Cardiac muscle cell (in vitro differentiated cells and primary cell): ENCODE data around the gene ST8SIA4. TPM values are rescaled to one million over a fixed set of nuclear protein-coding genes. Genes with fewer than 3 reads are reported as not detected.

Experiments used
- DNase-seq, 2 donors: peaks; one replicate each; pipeline versions ENCODE4 v3.0.0 to v3.0.0-alpha.2; 2010 to 2017; ENCODE audit warnings: low read depth in 1 of 2, low spot score in 1 of 2
- H3K27ac ChIP-seq: fragments of 200-600 bp; sonication (generic); 2 replicates; pipeline ENCODE4 v1.5.1; 2016
- H3K27me3 ChIP-seq: fragments of 200-600 bp; sonication (generic); 2 replicates; pipeline ENCODE4 v1.6.0; 2016; ENCODE audit warnings: control low read depth
- H3K36me3 ChIP-seq: fragments of 200-600 bp; sonication (generic); 2 replicates; pipeline ENCODE4 v1.5.1; 2016; ENCODE audit warnings: control low read depth
- H3K4me1 ChIP-seq: fragments of 200-600 bp; sonication (generic); 2 replicates; pipeline ENCODE4 v1.8.1; 2017; ENCODE audit warnings: low read depth, mild to moderate bottlenecking, mixed run types
- H3K4me3 ChIP-seq: fragments of 200-600 bp; sonication (generic); 2 replicates; pipeline ENCODE4 v1.5.1; 2016; ENCODE audit warnings: mild to moderate bottlenecking
- H3K9me3 ChIP-seq: fragments of 200-600 bp; sonication (generic); 2 replicates; pipeline ENCODE4 v1.5.1; 2017; ENCODE audit warnings: low read depth, mild to moderate bottlenecking, control low read depth
- polyA plus RNA-seq: library from polyadenylated mRNA; unstranded; fragments of >200 nt; fragmentation: Nextera tagmentation; extraction: Ambion mirVana; gene quantifications from 2 replicates; pipeline ENCODE4 v1.2.1, GENCODE V29; 2016
- total RNA-seq: library from RNA; depleted of rRNA; stranded (reverse); fragments of >200 nt; gene quantifications from 2 replicates; pipeline ENCODE4 v1.2.3, GENCODE V29; 2016
- TF ChIP-seq, protein P1 (sequence below): IDR thresholded peaks from 2 replicates; pipeline ENCODE4 v1.5.1; 2012; ENCODE audit warnings: low read depth, mild to moderate bottlenecking, low read length

Gene ST8SIA4
- total and polyA plus RNA-seq, 2 experiments from 2014 or later = 0.02 to 0.06 TPM

DNA sequence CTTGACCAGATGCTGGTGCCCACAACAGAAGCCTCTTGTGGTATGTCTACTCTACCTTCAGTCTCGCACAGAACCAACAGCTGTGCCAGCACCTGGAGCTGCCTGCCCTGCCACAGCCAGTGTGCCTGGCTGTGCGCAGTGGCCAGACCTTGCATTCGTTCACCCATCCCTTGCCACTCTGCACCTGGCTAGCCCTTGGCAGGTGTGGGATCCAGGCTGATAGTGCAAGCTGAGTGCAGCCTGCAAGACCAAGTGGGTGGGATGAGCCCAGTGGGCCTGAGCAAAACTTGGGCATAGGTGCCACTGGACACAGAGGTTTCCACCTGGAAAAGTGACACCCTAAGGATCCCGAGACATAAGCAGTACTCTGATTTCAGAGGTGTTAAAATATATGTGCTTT lies 108.2 kb downstream of the ST8SIA4 start:
- no peaks in the 10 kb centered on the region for H3K4me1 ChIP-seq
- DNase-seq = no peak

DNA sequence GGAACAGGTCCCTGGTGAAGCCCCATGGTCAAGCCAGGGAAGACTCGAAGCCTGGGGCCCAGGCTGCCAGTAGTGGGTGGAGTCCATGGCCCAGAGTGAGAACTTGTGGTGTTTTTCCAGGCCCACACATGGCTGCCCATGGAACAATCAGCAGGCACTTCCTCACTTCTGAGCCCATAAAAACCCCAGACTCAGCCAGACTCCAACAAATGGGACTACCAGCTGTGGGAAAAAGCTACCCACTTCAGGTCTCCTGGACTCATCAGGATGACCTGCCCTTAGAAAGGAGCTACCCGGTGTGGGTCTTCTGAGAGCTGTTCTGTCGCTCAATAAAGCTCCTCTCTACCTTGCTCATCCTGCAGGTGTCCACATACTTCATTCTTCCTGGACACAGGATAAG lies 108.9 kb downstream of the ST8SIA4 start:
- Histone ChIP-seq H3K36me3 (no peaks in the 10 kb centered on the region), H3K4me1 (no peaks in the 10 kb centered on the region), H3K9me3 (no peaks in the 10 kb centered on the region), H3K27me3 (no peaks in the 10 kb centered on the region), H3K27ac (no peak overlapping the region), H3K4me3 (no peak overlapping the region)
- TF ChIP-seq, protein P1, sequence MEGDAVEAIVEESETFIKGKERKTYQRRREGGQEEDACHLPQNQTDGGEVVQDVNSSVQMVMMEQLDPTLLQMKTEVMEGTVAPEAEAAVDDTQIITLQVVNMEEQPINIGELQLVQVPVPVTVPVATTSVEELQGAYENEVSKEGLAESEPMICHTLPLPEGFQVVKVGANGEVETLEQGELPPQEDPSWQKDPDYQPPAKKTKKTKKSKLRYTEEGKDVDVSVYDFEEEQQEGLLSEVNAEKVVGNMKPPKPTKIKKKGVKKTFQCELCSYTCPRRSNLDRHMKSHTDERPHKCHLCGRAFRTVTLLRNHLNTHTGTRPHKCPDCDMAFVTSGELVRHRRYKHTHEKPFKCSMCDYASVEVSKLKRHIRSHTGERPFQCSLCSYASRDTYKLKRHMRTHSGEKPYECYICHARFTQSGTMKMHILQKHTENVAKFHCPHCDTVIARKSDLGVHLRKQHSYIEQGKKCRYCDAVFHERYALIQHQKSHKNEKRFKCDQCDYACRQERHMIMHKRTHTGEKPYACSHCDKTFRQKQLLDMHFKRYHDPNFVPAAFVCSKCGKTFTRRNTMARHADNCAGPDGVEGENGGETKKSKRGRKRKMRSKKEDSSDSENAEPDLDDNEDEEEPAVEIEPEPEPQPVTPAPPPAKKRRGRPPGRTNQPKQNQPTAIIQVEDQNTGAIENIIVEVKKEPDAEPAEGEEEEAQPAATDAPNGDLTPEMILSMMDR = no peak
- DNase-seq = no peak

More for the DNA sequence above, 108.2 kb downstream of the ST8SIA4 start:
- TF ChIP-seq, protein P1 = no peak
- H3K4me3 ChIP-seq = no peak overlapping the region
- H3K27ac ChIP-seq = no peak overlapping the region
- H3K9me3 ChIP-seq = no peaks in the 10 kb centered on the region
- no peaks in the 10 kb centered on the region for H3K36me3 ChIP-seq
- H3K27me3 ChIP-seq = no peaks in the 10 kb centered on the region

DNA sequence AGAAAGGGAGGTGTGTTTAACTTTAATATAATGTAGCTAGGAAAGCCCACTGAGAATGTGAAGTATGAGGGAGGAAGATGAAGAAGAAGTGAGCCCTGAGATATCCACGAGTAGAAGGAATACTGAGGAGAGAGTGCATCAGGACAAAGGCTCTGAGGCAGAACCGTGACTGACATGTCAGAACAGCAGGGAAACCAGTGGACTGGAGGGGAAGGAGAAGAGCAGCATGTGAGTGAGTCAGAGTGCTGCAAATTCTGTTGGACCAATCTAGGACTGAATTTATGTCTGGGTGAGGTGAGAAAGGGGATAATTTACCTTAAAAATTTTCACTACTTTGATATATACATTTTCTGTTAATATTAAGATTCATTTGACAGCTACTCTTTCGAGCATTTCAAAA lies 110.3 kb downstream of the ST8SIA4 start:
- H3K27me3 ChIP-seq = no peaks in the 10 kb centered on the region
- H3K4me3 ChIP-seq = no peak overlapping the region
- H3K36me3 ChIP-seq = no peaks in the 10 kb centered on the region
- TF ChIP-seq, protein P1 = no peak
- no peaks in the 10 kb centered on the region for H3K9me3 ChIP-seq
- no peak for DNase-seq
- H3K4me1 ChIP-seq = no peaks in the 10 kb centered on the region
- no peak overlapping the region for H3K27ac ChIP-seq

DNA sequence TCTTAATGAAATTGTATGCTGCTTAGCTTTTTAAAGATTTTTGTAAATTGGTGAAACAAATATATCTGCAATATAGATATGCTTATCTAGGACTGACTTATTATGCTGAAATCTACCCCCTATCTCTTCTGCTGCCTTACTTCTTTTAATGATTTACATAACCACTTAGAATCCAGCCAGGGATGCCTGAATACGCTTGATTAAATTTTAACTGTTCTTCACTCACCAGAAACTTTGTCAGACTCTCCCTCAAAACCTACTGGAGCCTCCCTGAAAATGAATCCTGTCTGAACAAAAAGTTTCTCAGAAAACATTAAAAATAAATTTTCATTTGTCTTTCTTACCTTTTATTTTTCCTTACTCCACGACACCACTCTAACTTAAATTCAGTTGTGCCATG lies 111.7 kb downstream of the ST8SIA4 start:
- Histone ChIP-seq H3K36me3 (no peaks in the 10 kb centered on the region), H3K9me3 (no peaks in the 10 kb centered on the region), H3K27ac (no peak overlapping the region), H3K4me3 (no peak overlapping the region), H3K4me1 (no peaks in the 10 kb centered on the region), H3K27me3 (no peaks in the 10 kb centered on the region)
- no peak for DNase-seq
- TF ChIP-seq, protein P1 = no peak

DNA sequence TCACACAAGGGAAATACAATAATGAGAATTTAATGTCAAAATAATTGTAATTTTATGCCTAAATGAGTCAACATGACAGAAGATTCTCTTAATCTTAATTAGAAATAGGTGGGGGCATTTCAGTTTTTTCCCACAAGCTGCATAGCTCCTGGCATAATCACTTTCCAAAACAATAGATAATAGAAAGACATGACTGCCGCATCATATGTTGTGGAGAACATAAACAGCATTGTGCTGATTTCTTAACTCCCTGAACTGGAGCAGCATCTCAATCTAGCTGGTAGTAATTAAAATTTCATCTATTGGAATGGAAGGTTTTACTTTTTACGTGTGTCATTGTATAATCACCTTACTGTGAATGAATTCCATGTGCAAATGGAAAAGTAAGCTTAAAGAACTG lies 112.1 kb downstream of the ST8SIA4 start:
- no peaks in the 10 kb centered on the region for H3K4me1 ChIP-seq
- DNase-seq = no peak
- H3K27ac ChIP-seq = no peak overlapping the region

More for the DNA sequence above, 112.1 kb downstream of the ST8SIA4 start:
- Histone ChIP-seq H3K36me3 (no peaks in the 10 kb centered on the region), H3K4me3 (no peak overlapping the region), H3K9me3 (no peaks in the 10 kb centered on the region), H3K27me3 (no peaks in the 10 kb centered on the region)
- TF ChIP-seq, protein P1 = no peak
